ENCODE results near the gene RNF217. TPM values are rescaled to one million over a fixed set of nuclear protein-coding genes. Genes with fewer than 3 reads are reported as not detected.

RNF217 gene
- total and polyA plus RNA-seq, 2 of the 8 experiments (the other 6 are each of a cell fraction or from before 2014, with no cell fraction given) = 2.0 to 8.9 TPM

DNA sequence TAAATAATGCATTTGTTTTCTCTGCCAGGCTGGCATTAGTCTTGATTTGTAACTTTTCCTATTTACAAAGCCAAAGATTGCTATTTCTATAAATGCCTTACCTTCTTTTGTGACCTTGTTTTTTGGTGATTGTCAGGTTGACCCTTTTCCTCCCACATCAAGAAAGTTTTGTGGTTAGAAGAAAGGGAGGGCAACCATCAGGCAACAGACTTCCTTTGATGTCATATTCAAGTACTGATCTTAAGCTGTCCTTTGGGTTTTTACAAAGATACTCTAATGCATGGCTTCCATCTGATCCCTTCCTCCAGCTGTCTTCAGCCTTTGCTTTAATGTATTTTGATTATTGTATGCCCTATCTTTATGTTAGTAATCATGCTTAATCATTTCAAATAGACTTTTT is 23.9 kb downstream of the RNF217 start (continued):
- TF ChIP-seq MAFK (IDR thresholded peaks at IDR 0.05; ENCODE audit: low read depth, low read length) (no peak), ASH2L (IDR thresholded peaks at IDR 0.05; ENCODE audit: low read length) (no peak), TCF12 (IDR thresholded peaks at IDR 0.05; ENCODE audit: low read depth, low read length) (no peak)

Measured in H1 (cell line).